Measurements from ENCODE around the gene IFI16. TPM values are rescaled to one million over a fixed set of nuclear protein-coding genes. Genes with fewer than 3 reads are reported as not detected.
A peak's percentile ranks its signal among the peaks of the same experiment; 100 is the strongest.
"Not testable (repeated sequence)": the region's sequence is repeated elsewhere in the genome, so short reads cannot be mapped to it uniquely, and the experiment has no call there.

The IFI16 gene
- total RNA-seq, 1 donor from 2014 or later, result 15.5 TPM

GRCh38 chr1:159006210-159006807 lies 3.4 kb upstream of the IFI16 start:
- DNase-seq (ENCODE audit: low spot score in 2 of 2); FAIRE-seq: not testable (repeated sequence)

DNA sequence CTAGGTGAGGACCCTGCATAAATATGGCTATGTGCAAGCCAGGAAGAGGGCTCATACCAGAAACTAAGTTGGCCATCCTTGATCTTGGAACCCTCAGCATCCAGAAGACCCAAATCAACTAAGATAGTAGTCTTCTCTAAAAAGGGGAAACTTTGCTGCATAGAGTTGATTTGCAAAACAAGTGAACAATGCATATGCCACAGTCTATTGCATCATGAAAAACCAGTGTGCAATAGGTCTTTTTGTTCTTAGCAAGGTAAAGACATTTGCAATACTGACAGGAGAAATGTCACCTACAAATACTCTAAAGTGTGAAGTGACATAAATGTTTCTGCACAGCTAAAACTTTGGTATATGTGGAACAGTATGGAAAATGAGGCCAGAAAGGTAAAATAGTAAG lies 2.0 kb upstream of the IFI16 start:
- no peak for FAIRE-seq
- DNase-seq (ENCODE audit: low spot score in 2 of 2), result no peak

DNA sequence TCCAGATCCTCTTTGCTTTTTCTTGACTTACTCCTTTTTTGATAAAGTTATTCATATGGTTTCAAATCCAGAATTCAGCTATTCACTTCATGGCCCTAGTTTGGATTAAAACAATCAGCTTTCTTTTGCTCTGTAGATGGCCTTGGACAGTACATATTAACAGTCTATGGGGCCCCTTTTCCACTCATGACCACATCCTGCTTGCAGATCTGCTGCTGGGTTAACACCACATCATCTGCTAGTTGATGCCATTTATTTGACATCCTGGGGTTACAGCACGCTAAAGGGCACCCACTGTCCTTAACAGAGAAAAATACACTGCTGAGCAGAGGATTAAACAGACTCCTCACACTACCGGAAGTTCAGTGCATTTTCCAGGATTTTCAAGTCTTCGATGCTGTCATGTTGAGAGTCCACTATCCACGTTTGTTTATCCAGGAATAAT lies 941 bp upstream of the IFI16 start:
- no peak for DNase-seq (ENCODE audit: low spot score in 2 of 2)
- no peak for FAIRE-seq

- FAIRE-seq (no peak), DNase-seq (ENCODE audit: low spot score in 2 of 2) (no peak)
Measured at GRCh38 chr1:159009287-159009686, 420 bp upstream of the IFI16 start.

GRCh38 chr1:159010391-159010790 lies 684 bp downstream of the IFI16 start:
- no peak for DNase-seq (ENCODE audit: low spot score in 2 of 2)
- FAIRE-seq, result no peak

DNA sequence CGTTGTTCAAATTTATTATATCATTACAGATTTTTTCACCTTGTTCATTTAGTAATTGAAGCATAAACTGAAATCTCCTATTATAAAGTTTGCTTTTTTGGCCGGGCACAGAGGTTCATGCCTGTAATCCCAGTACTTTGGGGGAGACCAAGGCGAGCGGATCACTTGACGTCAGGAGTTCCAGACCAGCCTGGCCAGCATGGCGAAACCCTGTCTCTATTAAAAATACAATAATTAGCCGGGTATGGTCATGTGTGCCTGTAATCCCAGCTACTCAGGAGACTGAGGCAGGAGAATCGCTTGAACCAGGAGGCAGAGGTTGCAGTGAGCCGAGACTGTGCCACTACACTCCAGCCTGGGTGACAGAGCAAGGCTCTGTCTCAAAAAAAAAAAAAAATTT lies 1.3 kb downstream of the IFI16 start:
- not testable (repeated sequence) for DNase-seq (ENCODE audit: low spot score in 2 of 2); FAIRE-seq

- FAIRE-seq, result no peak
Measured at GRCh38 chr1:159011751-159012150, 2.0 kb downstream of the IFI16 start.

DNA sequence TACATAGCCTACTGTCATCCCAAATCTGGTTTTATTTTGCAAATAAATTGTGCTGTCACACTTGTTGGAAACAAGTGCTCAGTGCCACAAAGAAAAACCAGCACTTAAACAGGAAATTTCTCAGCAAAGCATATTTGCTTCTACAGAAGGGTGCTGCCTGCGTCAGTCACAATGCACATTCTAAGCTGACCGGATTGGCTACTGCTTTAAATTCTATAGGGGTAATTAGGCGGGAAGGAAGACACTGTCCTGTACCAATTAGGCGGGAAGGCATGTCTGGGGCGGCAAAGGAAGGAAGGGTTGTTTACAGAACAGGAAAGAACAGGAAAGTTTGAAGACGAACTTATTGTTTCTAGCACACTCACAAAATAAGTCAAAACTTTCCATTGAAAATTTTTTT lies 2.8 kb downstream of the IFI16 start:
- no peak for FAIRE-seq
- DNase-seq (ENCODE audit: low spot score in 2 of 2), result no peak

More at GRCh38 chr1:159011751-159012150, 2.0 kb downstream of the IFI16 start:
- DNase-seq (ENCODE audit: low spot score in 2 of 2), result no peak

GRCh38 chr1:159014003-159014571 lies 4.4 kb downstream of the IFI16 start:
- DNase-seq (ENCODE audit: low spot score in 2 of 2), result no peak
- no peak for FAIRE-seq

DNA sequence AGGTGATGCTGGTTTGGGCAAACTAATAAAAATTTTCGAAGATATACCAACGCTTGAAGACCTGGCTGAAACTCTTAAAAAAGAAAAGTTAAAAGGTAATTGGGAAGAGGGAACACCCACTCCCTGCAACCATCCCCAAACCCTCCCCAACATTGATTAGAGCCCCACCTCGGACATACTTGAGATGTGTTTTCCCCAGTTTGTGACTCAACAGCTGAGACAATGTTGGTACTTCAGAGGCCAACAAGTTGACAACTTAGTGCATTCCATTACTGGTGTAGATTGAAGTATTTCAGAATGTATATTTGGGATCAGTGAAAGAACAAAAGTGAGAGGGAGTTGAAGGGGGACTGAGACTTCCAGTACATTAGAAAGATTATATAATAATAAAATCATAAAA lies 5.1 kb downstream of the IFI16 start:
- DNase-seq (ENCODE audit: low spot score in 2 of 2) (no peak), FAIRE-seq (no peak)

GRCh38 chr1:159015440-159015909 lies 5.8 kb downstream of the IFI16 start:
- FAIRE-seq, result no peak
- no peak for DNase-seq (ENCODE audit: low spot score in 2 of 2)

DNA sequence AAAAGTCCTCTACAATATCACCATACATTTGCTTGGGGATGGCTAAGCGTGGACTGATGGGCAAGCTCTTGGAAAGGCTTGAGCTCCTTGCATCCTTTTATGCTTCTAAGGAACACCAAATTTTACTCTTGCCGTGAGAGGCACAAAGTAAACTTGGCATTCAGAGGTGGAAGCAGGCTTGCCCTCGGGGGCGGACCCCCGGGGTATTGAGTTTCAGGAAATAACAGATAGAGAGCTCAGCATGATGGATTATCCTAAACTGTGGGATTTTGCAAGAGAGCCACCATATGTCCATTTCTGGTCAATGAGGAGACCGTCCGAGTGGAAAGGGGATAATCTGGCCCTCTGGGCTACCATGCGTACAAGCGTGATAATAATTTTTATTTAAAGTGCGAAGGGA lies 14.0 kb downstream of the IFI16 start:
- DNase-seq (ENCODE audit: low spot score in 2 of 2), result no peak

DNA sequence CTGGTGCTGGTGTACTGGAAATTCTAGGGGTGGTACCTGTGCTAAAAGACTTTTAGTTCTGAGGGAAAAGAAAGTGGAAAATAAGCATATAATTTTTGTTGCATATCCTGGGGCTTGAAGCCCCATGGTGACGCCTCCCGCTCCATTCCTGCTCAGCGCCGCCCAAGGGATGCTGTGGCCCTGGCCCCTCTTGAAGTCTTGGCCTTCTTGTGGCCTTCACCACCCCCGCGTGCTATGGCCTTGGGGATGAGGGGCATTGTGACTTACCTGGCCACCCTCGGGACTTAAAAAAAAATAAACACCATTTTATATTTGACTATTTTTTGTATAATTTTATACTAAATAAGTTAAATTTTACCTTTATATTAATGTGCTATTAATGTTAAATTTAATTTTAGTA lies 15.3 kb downstream of the IFI16 start:
- DNase-seq (ENCODE audit: low spot score in 2 of 2), result no peak
- FAIRE-seq, result peak; percentile 76

More for the DNA sequence above, 14.0 kb downstream of the IFI16 start:
- no peak for FAIRE-seq

DNA sequence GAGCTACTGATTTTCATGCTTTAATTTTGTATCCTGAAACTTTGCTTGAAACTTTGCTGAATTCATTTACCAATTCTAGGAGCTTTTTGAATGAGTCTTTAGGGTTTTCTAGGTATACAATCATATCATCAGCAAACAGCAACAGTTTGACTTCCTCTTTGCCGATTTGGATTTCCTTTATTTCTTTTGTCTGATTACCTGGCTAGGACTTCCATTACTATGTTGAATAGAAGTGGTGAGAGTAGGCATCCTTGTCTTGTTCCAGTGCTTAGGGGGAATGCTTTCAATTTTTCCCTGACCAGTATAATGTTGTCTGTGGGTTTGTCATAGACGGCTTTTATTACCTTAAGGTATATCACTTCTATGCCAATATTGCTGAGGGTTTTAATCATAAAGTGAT lies 17.1 kb downstream of the IFI16 start:
- FAIRE-seq; DNase-seq (ENCODE audit: low spot score in 2 of 2): not testable (repeated sequence)

- FAIRE-seq (no peak), DNase-seq (ENCODE audit: low spot score in 2 of 2) (no peak)
Measured at GRCh38 chr1:159030311-159030710, 20.6 kb downstream of the IFI16 start.

DNA sequence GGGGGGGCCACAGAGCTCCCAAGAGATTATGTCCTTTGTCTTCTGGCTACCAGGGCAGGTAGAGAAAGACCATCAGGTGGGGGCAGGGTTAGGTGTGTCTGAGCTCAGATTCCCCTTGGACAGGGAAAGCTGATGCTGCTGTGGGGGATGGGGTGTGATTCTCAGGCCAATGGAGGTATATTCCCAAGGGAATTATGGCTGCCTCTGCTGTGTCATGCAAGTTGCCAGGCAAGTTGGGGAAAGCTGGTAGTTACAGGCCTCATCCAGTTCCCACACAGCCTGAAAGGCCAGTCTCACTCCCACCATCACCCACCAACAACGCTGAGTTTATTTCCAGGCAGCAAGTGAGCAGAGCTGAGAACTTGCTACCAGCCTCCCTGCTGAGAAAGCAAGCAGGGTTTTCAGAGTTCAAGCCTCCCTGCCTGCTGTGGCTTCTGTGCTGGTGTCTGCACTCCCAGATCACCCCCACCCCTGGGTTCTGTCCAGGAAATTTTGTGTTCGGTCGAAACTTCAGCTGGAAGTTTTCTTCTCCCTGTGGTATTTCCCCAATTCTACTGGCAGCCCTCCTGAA lies 21.3 kb downstream of the IFI16 start:
- DNase-seq (ENCODE audit: low spot score in 2 of 2), result no peak
- no peak for FAIRE-seq

- no peak for DNase-seq (ENCODE audit: low spot score in 2 of 2)
Measured at GRCh38 chr1:159040206-159040605, 30.5 kb downstream of the IFI16 start.

DNA sequence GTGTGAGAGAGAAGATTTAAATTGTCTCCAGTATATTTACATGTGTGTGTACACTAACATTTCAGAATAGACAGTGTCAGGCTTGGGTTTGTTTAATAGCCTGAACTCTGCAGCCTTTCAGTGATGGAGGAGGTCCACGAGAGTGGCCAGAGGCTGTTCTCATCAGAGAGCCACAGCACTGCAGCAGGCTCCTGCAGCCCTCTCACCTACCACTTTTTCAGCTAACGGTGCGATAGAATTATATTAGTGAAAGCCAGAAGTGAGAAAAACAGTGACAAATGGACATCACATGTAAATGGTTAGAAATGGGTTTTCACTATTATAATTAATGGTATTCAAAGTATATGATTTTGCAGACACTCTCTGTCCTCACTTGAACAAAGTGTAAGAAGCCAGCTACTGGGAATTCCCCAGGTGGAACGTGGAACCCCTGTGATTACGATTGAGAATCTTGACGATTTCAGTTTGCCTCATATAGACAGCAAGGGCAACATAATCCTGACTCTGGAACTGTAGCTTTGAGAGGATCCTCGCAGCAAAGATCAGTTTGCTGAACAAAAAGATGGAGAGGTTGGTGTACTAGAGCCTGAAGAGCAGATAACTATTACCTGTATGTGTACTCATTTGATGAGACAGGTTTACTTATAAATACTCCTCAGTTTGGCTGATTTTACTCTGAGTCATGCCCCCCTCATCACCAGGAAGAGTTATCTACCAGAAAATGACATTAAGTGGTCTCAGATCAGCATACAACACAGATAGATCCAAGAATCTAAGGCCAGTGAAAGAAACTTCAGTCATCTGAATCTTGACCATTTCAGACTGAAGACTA lies 31.4 kb downstream of the IFI16 start:
- FAIRE-seq, result no peak
- DNase-seq (ENCODE audit: low spot score in 2 of 2), result no peak

More at GRCh38 chr1:159040206-159040605, 30.5 kb downstream of the IFI16 start:
- FAIRE-seq, result no peak

GRCh38 chr1:159046486-159046885 lies 36.8 kb downstream of the IFI16 start:
- DNase-seq (ENCODE audit: low spot score in 2 of 2); FAIRE-seq: not testable (repeated sequence)

- FAIRE-seq (no peak), DNase-seq (ENCODE audit: low spot score in 2 of 2) (no peak)
Measured at GRCh38 chr1:159051436-159051835, 41.7 kb downstream of the IFI16 start.

DNA sequence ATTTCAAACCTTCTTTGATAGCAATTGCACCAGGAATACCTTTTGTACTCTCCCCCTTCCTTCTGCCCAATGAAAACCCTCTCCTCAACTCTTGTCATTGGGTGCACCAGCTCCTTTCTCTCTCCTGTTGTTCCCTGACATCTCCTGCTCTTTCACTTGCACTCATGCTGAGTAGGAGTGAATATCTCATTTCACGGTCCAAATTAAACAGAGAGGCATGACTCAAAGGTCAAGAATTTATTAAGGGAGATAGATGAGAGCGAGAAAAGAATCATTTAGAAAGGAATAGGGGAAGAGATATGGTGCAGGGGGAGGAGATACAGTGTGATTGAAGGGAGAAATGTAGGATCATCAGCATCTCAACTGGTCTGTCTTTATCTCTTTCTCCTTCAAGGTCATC lies 44.7 kb downstream of the IFI16 start:
- no peak for FAIRE-seq

More for the DNA sequence above, 44.7 kb downstream of the IFI16 start:
- DNase-seq (ENCODE audit: low spot score in 2 of 2), result no peak
